Heart right ventricle (tissue), 16 donors: Measurements from ENCODE around the gene CCDC85B. TPM values are rescaled to one million over a fixed set of nuclear protein-coding genes. Genes with fewer than 3 reads are reported as not detected.
"Not testable (repeated sequence)": the region's sequence is repeated elsewhere in the genome, so short reads cannot be mapped to it uniquely, and the experiment has no call there.

ENCODE experiments used
- ATAC-seq, 8 donors: fragments of 200-7000 bp; cut with Tn5 transposase; one replicate each; pipeline ENCODE4 v1.9.1; 2020; ENCODE audit warnings: mild to moderate bottlenecking in 8 of 8, moderate library complexity in 8 of 8, moderate number of reproducible peaks in 1 of 8
- DNase-seq, 2 donors: peaks; one replicate each; pipeline ENCODE4 v3.0.0-alpha.2; 2020
- H3K27ac ChIP-seq, 10 donors: fragments of 200-600 bp; sonication (generic) in 2 of 10; one replicate each; pipeline versions ENCODE4 v1.5.0 to v1.8.0; 2020 to 2022; ENCODE audit warnings: mild to moderate bottlenecking in 3 of 10
- H3K27me3 ChIP-seq, 7 donors: fragments of 200-600 bp; one replicate each; pipeline ENCODE4 v1.8.0; 2021 to 2022; ENCODE audit warnings: mild to moderate bottlenecking in 2 of 7
- H3K36me3 ChIP-seq, 9 donors: fragments of 200-600 bp; sonication (generic) in 1 of 9; one replicate each; pipeline versions ENCODE4 v1.5.0 to v1.8.0; 2020 to 2022; ENCODE audit warnings: mild to moderate bottlenecking in 2 of 9
- H3K4me1 ChIP-seq, 9 donors: fragments of 200-600 bp; sonication (generic) in 1 of 9; one replicate each; pipeline versions ENCODE4 v1.5.0 to v1.8.0; 2020 to 2022; ENCODE audit warnings: mild to moderate bottlenecking in 4 of 9
- H3K4me3 ChIP-seq, 10 donors: fragments of 200-600 bp; sonication (generic) in 2 of 10; one replicate each; pipeline versions ENCODE4 v1.5.0 to v1.8.0; 2020 to 2022; ENCODE audit warnings: mild to moderate bottlenecking in 7 of 10, moderate library complexity in 2 of 10
- H3K9me3 ChIP-seq, 11 donors: fragments of 200-600 bp in 10 of 11; sonication (generic) in 2 of 11; one replicate each; pipeline versions ENCODE4 v1.5.0 to v1.8.0; 2013 to 2022; ENCODE audit warnings: mild to moderate bottlenecking in 2 of 11, control low read depth in 1 of 11, moderate library complexity in 1 of 11
- WGBS, 2 donors: extraction: QIAGEN DNeasy Blood & Tissue Kit; methylation state at CpG; one replicate each; pipeline ENCODE4 v1.1.7; 2013; ENCODE audit warnings: inconsistent platforms in 1 of 2; 5-methylcytosine and 5-hydroxymethylcytosine counted together
- intact Hi-C, 10 donors: fragments of 100-400 bp; cut with DNase I; formaldehyde crosslinking; loops; one replicate each; pipeline versions ENCODE4 v1.11.1 to v1.14.2; 2022
- polyA plus RNA-seq, 2 donors: library from polyadenylated mRNA; stranded (reverse); fragments of 200-250 nt; gene quantifications; one replicate each; pipeline ENCODE4 v1.2.3, GENCODE V29; 2013
- total RNA-seq, 10 donors: library from RNA; stranded (reverse); fragmentation: NEBNext Ultra II Directional in 3 of 10; extraction: Animal tissue kit (Norgen Biotek cat#: 25700) in 3 of 10; gene quantifications; one replicate each; pipeline versions ENCODE4 v1.2.1 to v1.2.4, GENCODE V29; 2021 to 2023
- TF ChIP-seq, protein P1 (sequence below), 9 donors: fragments of 200-600 bp; sonication (generic) in 2 of 9; IDR thresholded peaks; one replicate each; pipeline versions ENCODE4 v1.5.0 to v1.8.0; 2021 to 2022; ENCODE audit warnings: antibody characterized with exemption in 9 of 9, mild to moderate bottlenecking in 5 of 9, moderate library complexity in 1 of 9
- donor health status: Arrhythmogenic right ventricular cardiomyopathy.
- donor health status: ischemic (EF 13 %, LVEDD 7.1; RV severe dilation, severe dysfunction).
- donor health status: healthy with polysubstance abuse.
- donor health status: DM: no; HTN: yes; CAD: no.
- donor health status: DM: no; HTN: no; CAD: no.
- donor health status: ischemic (EF 25% LVEDD 6.9; RV normal size, moderate dysfunction).
- donor health status: ischemic (EF 25% LVEDD 5.7; RV mildly dilated, moderate dysfunction).
- donor health status: healthy.
- donor health status: DM: yes; HTN: yes; CAD: no.
- donor health status: Ischemic cardiomyopathy.
- donor health status: ischemic (EF 35%, LVEDD 5.7; RV mildly dilated, moderate dysfunction).
- donor health status: nonischemic (EF 11% LVEDD 7.7; RV severe dilation, severe dysfunction).
- donor health status: DM: yes; HTN: yes; CAD: no.
- donor health status: PGD.
- donor health status: ischemic (EF 29% LVEDD 5.4; RV normal size, mild dysfunction).
- donor health status: nonischemic (EF 23%, LVEDD 6.1; RV moderate dilation, normal function).

The CCDC85B gene
- total and polyA plus RNA-seq, 12 donors, result 22.1 to 69.4 (median 35.4) TPM

DNA sequence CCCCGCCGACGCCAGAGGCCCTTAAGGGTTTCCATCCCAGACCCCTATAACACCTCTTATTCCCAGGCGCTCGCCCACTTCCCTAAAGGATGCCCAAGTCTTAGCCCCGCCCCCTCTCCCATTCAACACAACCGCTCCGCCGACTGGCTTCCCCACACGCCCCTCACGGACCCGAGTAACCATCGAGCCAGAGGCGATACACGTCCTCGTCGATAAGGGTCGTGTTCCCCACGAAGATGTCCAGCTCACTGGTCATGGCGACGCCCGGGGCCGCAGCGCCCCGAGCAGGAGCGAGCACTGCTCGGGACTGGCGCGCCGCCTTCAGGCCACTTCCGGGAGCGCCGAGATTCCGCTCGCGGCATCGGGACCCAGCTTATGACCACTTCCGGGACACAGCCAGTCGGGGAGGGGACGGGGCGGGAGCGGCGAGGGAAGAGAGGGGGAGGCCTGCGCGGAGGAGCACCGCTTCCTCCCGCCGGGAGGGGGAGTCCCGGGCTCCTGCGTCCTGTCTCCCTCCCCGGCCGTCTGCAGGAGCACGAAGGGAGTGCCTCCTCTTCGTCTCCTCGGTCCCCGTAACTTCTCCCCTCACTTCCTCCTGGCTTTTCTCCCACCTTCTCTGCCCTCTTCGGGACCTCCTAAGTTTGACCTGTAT lies 2.2 kb upstream of the CCDC85B start, which contains the start of gene FIBP:
Gene FIBP, minus strand, starts transcription at position 309 of the 652 bp plus-strand sequence. Its CDS starts 53 bp downstream, at position 256.
- ATAC-seq, result peak; percentile 82 to 90 (median 87)
- peak within 1 kb of the TSS; percentile 48 to 98 (median 76) for H3K4me3 ChIP-seq
- TF ChIP-seq, protein P1, sequence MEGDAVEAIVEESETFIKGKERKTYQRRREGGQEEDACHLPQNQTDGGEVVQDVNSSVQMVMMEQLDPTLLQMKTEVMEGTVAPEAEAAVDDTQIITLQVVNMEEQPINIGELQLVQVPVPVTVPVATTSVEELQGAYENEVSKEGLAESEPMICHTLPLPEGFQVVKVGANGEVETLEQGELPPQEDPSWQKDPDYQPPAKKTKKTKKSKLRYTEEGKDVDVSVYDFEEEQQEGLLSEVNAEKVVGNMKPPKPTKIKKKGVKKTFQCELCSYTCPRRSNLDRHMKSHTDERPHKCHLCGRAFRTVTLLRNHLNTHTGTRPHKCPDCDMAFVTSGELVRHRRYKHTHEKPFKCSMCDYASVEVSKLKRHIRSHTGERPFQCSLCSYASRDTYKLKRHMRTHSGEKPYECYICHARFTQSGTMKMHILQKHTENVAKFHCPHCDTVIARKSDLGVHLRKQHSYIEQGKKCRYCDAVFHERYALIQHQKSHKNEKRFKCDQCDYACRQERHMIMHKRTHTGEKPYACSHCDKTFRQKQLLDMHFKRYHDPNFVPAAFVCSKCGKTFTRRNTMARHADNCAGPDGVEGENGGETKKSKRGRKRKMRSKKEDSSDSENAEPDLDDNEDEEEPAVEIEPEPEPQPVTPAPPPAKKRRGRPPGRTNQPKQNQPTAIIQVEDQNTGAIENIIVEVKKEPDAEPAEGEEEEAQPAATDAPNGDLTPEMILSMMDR (IDR thresholded peaks at IDR 0.05), result peak; percentile 81 to 93 (median 88)
- no peaks in the 10 kb centered on the region for H3K9me3 ChIP-seq
- DNase-seq, result peak; percentile 98
- intact Hi-C loops, result loop anchor here in 7 of 10 donors (1.0 to 10.0 kb wide), 9 partner anchors 15 to 173 kb away; partner anchors contain the start of genes SART1 (in 6 of the 7), C11orf68 (in 4 of the 7), DRAP1 (in 4 of the 7) and CFL1 (in 2 of the 7)
- H3K27ac ChIP-seq, result peak within 1 kb of the TSS; percentile 91 to 100 (median 98)
- WGBS, 2 donors, result 0 to 1% methylated on average over 53 to 56 of the region's 57 CpGs
- H3K27me3 ChIP-seq, result no peaks in the 10 kb centered on the region
- H3K36me3 ChIP-seq, result peaks cover 0 to 38% (median 16%) of the 10 kb centered on the region in 9 donors
- peaks cover 20 to 70% (median 57%) of the 10 kb centered on the region in 9 donors for H3K4me1 ChIP-seq

GRCh38 chr11:65891219-65892136 lies 1.0 kb downstream of the CCDC85B start:
- TF ChIP-seq, protein P1 (IDR thresholded peaks at IDR 0.05), result peak in 8 of 9 donors; percentile 22 to 71 (median 50)
- Histone ChIP-seq H3K27me3 (no peaks in the 10 kb centered on the region), H3K4me3 (peak overlapping the region; percentile 66 to 98 (median 86)), H3K36me3 (peaks cover 0 to 13% (median 0%) of the 10 kb centered on the region in 9 donors), H3K9me3 (no peaks in the 10 kb centered on the region), H3K27ac (peak overlapping the region; percentile 91 to 100 (median 98)), H3K4me1 (peaks cover 22 to 74% (median 65%) of the 10 kb centered on the region in 9 donors)
- 2 to 4% methylated on average over 50 to 57 of the region's 57 CpGs for WGBS, 2 donors
- DNase-seq (peak; percentile 70 to 85), ATAC-seq (peak; percentile 0 to 46 (median 19))
- intact Hi-C loops, result loop anchor here in 1 of 10 donors (2.0 kb wide), 1 partner anchor 27 kb away; the partner anchor contains the start of genes C11orf68 and DRAP1

- 48 to 57% methylated on average over 5 of the region's 5 CpGs for WGBS, 2 donors
- intact Hi-C loops, H3K27me3 ChIP-seq, H3K36me3 ChIP-seq, DNase-seq, H3K9me3 ChIP-seq: not testable (repeated sequence)
- ATAC-seq, result peak in 2 of 8 donors; percentile 0 to 1
- Histone ChIP-seq H3K27ac (peak overlapping the region; percentile 91 to 100 (median 98)), H3K4me3 (peak overlapping the region; percentile 66 to 98 (median 86)), H3K4me1 (peaks cover 22 to 67% (median 61%) of the 10 kb centered on the region in 9 donors)
- TF ChIP-seq, protein P1 (IDR thresholded peaks at IDR 0.05), result peak in 2 of 9 donors; percentile 3 to 8
These were observed 1.7 kb downstream of the CCDC85B start for GRCh38 chr11:65892137-65892540.
